Keratinocyte (primary cell): ENCODE results near the gene ARCN1. TPM values are rescaled to one million over a fixed set of nuclear protein-coding genes. Genes with fewer than 3 reads are reported as not detected.

Experiments
- DNase-seq: peaks from one replicate; pipeline ENCODE4 v3.0.0-alpha.2; 2011; ENCODE audit warnings: low read depth, missing footprints, low spot score
- FAIRE-seq: peaks from 2 replicates; lab custom pipeline; 2011; peaks lifted over from hg19 to GRCh38; lab: Jason Lieb, UNC
- H2AFZ ChIP-seq: 2 replicates; pipeline ENCODE4 v1.6.0; 2012; ENCODE audit warnings: low read length, control low read depth, inconsistent platforms; ENCODE audit not compliant: control insufficient read depth
- H3K27ac ChIP-seq: 2 replicates; pipeline ENCODE4 v1.5.1; 2011; ENCODE audit warnings: low read length; ENCODE audit not compliant: control insufficient read depth, insufficient read depth
- H3K27me3 ChIP-seq: 3 replicates; pipeline ENCODE4 v1.6.0; 2011; ENCODE audit warnings: low read length; ENCODE audit not compliant: control insufficient read depth, insufficient read depth; ENCODE audit errors: extremely low read depth
- H3K36me3 ChIP-seq, 2 experiments: 2 replicates in 1 of 2; 3 replicates in 1 of 2; pipeline ENCODE4 v1.5.1; 2011; ENCODE audit warnings: low read length in 2 of 2, mild to moderate bottlenecking in 1 of 2; ENCODE audit not compliant: control insufficient read depth in 2 of 2, insufficient read depth in 2 of 2; ENCODE audit errors: extremely low read depth in 1 of 2
- H3K4me1 ChIP-seq: 3 replicates; pipeline ENCODE4 v1.5.1; 2011; ENCODE audit warnings: low read length; ENCODE audit not compliant: control insufficient read depth, insufficient read depth; ENCODE audit errors: extremely low read depth
- H3K4me2 ChIP-seq: 3 replicates; pipeline ENCODE4 v1.6.0; 2011; ENCODE audit warnings: low read depth, low read length; ENCODE audit not compliant: control insufficient read depth, insufficient read depth; ENCODE audit errors: extremely low read depth
- H3K4me3 ChIP-seq, 3 experiments: fragments of 200-600 bp in 1 of 3; sonication (generic) in 1 of 3; 2 replicates in 2 of 3; 3 replicates in 1 of 3; pipeline ENCODE4 v1.5.1; 2011 to 2016; ENCODE audit warnings: low read length in 3 of 3, mild to moderate bottlenecking in 3 of 3, control low read depth in 2 of 3, inconsistent platforms in 1 of 3, low read depth in 1 of 3, mixed read lengths in 1 of 3, mixed run types in 1 of 3, moderate library complexity in 1 of 3; ENCODE audit not compliant: control insufficient read depth in 2 of 3, insufficient read depth in 2 of 3; ENCODE audit errors: extremely low read depth in 1 of 3
- H3K79me2 ChIP-seq: 2 replicates; pipeline ENCODE4 v1.6.0; 2012; ENCODE audit warnings: low read length; ENCODE audit not compliant: control insufficient read depth, insufficient read depth
- H3K9ac ChIP-seq: 3 replicates; pipeline ENCODE4 v1.6.0; 2011; ENCODE audit warnings: low read length; ENCODE audit not compliant: control insufficient read depth, insufficient read depth; ENCODE audit errors: extremely low read depth
- H3K9me1 ChIP-seq: 3 replicates; pipeline ENCODE4 v1.6.0; 2011; ENCODE audit warnings: low read length; ENCODE audit not compliant: control insufficient read depth, insufficient read depth; ENCODE audit errors: extremely low read depth
- H3K9me3 ChIP-seq: 2 replicates; pipeline ENCODE4 v1.5.1; 2012; ENCODE audit warnings: low read depth, low read length; ENCODE audit not compliant: control insufficient read depth
- H4K20me1 ChIP-seq: 3 replicates; pipeline ENCODE4 v1.6.0; 2011; ENCODE audit warnings: low read length; ENCODE audit not compliant: control insufficient read depth, insufficient read depth; ENCODE audit errors: extremely low read depth
- EZH2 ChIP-seq: IDR thresholded peaks from one replicate; pipeline ENCODE4 v1.6.1; 2012; ENCODE audit warnings: inconsistent platforms, mild to moderate bottlenecking, low read length, moderate library complexity
- dilution Hi-C: fragments of 300-500 bp; cut with MboI; formaldehyde crosslinking; loops from one replicate; pipeline ENCODE4 v1.7.0; 2020; ENCODE audit warnings: low sequenced_read_pairs; ENCODE audit not compliant: extremely low pct_ligation_motif_present
- polyA plus RNA-seq, 5 experiments: library from polyadenylated mRNA; depleted of rRNA in 3 of 5; stranded (reverse) in 3 of 5; stranded (forward) in 1 of 5; unstranded in 1 of 5; fragments of >200 nt; gene quantifications; 1 replicate in 1 of 5; 2 replicates in 3 of 5; 3 replicates in 1 of 5; pipeline versions ENCODE4 v1.2.1 to v1.2.3, GENCODE V29; 2011 to 2012; ENCODE audit warnings: missing spikeins in 2 of 5, low read depth in 1 of 5, low replicate concordance in 1 of 5
- TF ChIP-seq, protein P1 (sequence below), 3 experiments: IDR thresholded peaks in 1 of 3; conservative IDR thresholded peaks in 1 of 3; optimal IDR thresholded peaks in 1 of 3; 2 replicates in 2 of 3; 3 replicates in 1 of 3; pipeline versions ENCODE3 to v1.5.1; 2011; ENCODE audit warnings: low read length in 3 of 3, mild to moderate bottlenecking in 3 of 3, moderate library complexity in 2 of 3, control low read depth in 1 of 3, inconsistent platforms in 1 of 3; ENCODE audit not compliant: insufficient read depth in 2 of 3; ENCODE audit errors: extremely low read depth in 1 of 3

ARCN1 gene
- polyA plus RNA-seq, 1 donor (not counting 4 experiments of a cell fraction or from before 2014, with no cell fraction given) = 150 TPM

DNA sequence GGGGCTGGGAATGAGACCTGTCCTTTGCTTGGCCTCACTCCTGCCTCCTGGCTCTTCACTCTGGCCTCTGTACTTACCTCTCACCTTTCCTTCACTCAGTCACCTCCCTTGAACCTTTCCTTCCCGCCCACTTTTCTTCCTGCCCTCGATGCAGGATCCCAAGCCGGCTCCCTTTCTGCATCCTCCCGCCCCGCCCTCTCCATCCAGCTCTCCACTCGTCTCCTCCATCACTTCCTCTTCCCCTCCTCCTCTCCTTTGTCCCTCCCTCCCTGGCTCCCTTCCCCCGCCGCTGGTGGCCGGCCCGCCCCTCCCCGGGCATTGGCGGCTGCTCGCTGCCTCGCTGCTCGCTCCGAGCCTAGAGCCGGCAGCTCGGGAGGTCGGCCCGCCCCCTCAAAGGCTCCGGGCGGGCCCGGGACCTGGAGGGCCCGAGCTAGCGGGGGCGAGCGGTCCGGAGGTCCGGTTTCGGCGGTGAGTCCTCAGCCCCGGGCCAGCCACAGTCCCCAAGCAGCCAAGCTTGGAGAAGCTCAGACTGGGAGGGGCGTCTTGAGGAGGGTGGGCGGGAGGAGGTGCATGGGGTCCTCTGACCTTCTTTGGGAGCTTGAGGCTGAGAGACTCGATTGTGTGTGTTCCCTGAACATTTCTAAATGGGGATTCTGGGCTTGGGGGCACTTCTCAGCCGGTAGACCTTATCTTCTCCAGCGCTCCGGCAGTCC, 49.0 kb downstream of the ARCN1 start:
- Histone ChIP-seq H3K27me3 (no peaks in the 10 kb centered on the region), H3K36me3 (peaks cover 1 to 4% of the 10 kb centered on the region in 2 experiments), H3K9me1 (no peaks in the 10 kb centered on the region), H3K9me3 (no peaks in the 10 kb centered on the region), H3K4me2 (peak overlapping the region; percentile 100), H3K27ac (peak overlapping the region; percentile 81), H3K9ac (peak overlapping the region; percentile 87), H2AFZ (peak overlapping the region; percentile 60), H3K4me1 (peaks cover 74% of the 10 kb centered on the region), H3K4me3 (peak overlapping the region; percentile 72 to 96 (median 93)), H3K79me2 (peaks cover 9% of the 10 kb centered on the region), H4K20me1 (no peaks in the 10 kb centered on the region)
- dilution Hi-C loops = no loop called here
- DNase-seq (no peak), FAIRE-seq (no peak)
- TF ChIP-seq, protein P1, sequence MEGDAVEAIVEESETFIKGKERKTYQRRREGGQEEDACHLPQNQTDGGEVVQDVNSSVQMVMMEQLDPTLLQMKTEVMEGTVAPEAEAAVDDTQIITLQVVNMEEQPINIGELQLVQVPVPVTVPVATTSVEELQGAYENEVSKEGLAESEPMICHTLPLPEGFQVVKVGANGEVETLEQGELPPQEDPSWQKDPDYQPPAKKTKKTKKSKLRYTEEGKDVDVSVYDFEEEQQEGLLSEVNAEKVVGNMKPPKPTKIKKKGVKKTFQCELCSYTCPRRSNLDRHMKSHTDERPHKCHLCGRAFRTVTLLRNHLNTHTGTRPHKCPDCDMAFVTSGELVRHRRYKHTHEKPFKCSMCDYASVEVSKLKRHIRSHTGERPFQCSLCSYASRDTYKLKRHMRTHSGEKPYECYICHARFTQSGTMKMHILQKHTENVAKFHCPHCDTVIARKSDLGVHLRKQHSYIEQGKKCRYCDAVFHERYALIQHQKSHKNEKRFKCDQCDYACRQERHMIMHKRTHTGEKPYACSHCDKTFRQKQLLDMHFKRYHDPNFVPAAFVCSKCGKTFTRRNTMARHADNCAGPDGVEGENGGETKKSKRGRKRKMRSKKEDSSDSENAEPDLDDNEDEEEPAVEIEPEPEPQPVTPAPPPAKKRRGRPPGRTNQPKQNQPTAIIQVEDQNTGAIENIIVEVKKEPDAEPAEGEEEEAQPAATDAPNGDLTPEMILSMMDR (optimal IDR thresholded peaks at IDR 0.05 in 1 of 3, IDR thresholded peaks at IDR 0.05 in 1 of 3, conservative IDR thresholded peaks at IDR 0.05 in 1 of 3; ENCODE audit: extremely low read depth in 1 of 3, insufficient read depth in 2 of 3, low read length in 3 of 3) = no peak
- TF ChIP-seq EZH2 = no peak

DNA sequence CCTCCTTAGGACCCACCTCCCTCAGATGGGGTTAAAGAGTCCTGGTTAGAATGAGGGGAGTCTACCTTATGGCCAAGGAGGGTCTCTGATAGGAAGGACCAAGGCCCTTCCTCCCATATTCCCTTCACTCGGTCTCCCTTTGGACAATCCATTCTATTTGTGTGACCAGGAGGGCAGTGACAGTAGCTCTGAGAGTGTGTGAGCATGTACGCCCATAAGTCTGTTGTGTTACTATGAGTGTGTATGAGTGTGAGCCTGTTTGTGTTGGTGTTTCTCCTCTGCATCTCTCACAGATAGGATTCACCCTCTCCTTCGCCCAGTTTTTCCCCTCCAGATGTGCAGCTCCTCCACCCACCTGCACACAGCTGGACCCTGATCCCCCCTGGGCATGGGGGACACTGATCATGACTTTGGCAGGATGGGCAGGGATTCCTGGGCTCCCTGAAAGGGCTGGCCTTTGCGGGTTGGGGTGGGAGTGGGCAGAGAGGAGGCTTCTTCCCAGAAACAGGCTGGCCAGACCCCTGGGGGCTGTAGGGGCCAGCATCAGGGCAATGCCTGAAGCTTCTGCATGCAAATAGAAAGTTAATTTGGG, 49.7 kb downstream of the ARCN1 start:
- H3K9ac ChIP-seq = peak overlapping the region; percentile 87
- DNase-seq = no peak
- no peaks in the 10 kb centered on the region for H4K20me1 ChIP-seq
- H3K79me2 ChIP-seq = peaks cover 9% of the 10 kb centered on the region
- peak overlapping the region; percentile 72 to 96 (median 93) for H3K4me3 ChIP-seq
- H3K9me3 ChIP-seq = no peaks in the 10 kb centered on the region
- FAIRE-seq = peak; percentile 51
- peaks cover 2 to 5% of the 10 kb centered on the region in 2 experiments for H3K36me3 ChIP-seq
- H2AFZ ChIP-seq = no peak overlapping the region
- H3K4me2 ChIP-seq = peak overlapping the region; percentile 100
- peaks cover 74% of the 10 kb centered on the region for H3K4me1 ChIP-seq
- dilution Hi-C loops = no loop called here
- H3K9me1 ChIP-seq = no peaks in the 10 kb centered on the region
- H3K27ac ChIP-seq = peak overlapping the region; percentile 81
- H3K27me3 ChIP-seq = no peaks in the 10 kb centered on the region
- TF ChIP-seq, protein P1 (optimal IDR thresholded peaks at IDR 0.05 in 1 of 3, IDR thresholded peaks at IDR 0.05 in 1 of 3, conservative IDR thresholded peaks at IDR 0.05 in 1 of 3; ENCODE audit: extremely low read depth in 1 of 3, insufficient read depth in 2 of 3, low read length in 3 of 3) = no peak
- no peak for TF ChIP-seq EZH2
